ENCODE measurements around the gene VPS11. TPM values are rescaled to one million over a fixed set of nuclear protein-coding genes. Genes with fewer than 3 reads are reported as not detected.
"Not testable (repeated sequence)": the region's sequence is repeated elsewhere in the genome, so short reads cannot be mapped to it uniquely, and the experiment has no call there.

VPS11 gene
- total and polyA plus RNA-seq, 7 donors = 13.4 to 37.0 (median 27.4) TPM

GRCh38 chr11:119099711-119100110, 32.1 kb downstream of the VPS11 start:
- no peak for TF ChIP-seq CTCF (IDR thresholded peaks at IDR 0.05)
- TF ChIP-seq POLR2AphosphoS5 (IDR thresholded peaks at IDR 0.05) = no peak
- TF ChIP-seq POLR2A (IDR thresholded peaks at IDR 0.05) = no peak
- no peak for TF ChIP-seq EP300 (IDR thresholded peaks at IDR 0.05)
- H3K27ac ChIP-seq = no peak overlapping the region
- H3K27me3 ChIP-seq = no peaks in the 10 kb centered on the region
- 70 to 73% methylated on average over 6 of the region's 6 CpGs for WGBS, 2 donors
- H3K9me3 ChIP-seq = no peaks in the 10 kb centered on the region
- H3K4me3 ChIP-seq = no peak overlapping the region
- DNase-seq = no peak
- H3K4me1 ChIP-seq = peaks cover 0 to 36% (median 28%) of the 10 kb centered on the region in 4 donors
- intact Hi-C loops (cut with DNase I) = loop anchor here (5.0 kb wide), 2 partner anchors 82 to 108 kb away; partner anchors contain the start of genes CBL, RPS25 and TRAPPC4
- peaks cover 7 to 24% (median 9%) of the 10 kb centered on the region in 4 donors for H3K36me3 ChIP-seq

GRCh38 chr11:119100246-119100970, 32.8 kb downstream of the VPS11 start:
- no peaks in the 10 kb centered on the region for H3K9me3 ChIP-seq
- H3K4me3 ChIP-seq = peak overlapping the region in 3 of 4 donors; percentile 78 to 82 (median 79)
- TF ChIP-seq EP300 (IDR thresholded peaks at IDR 0.05) = no peak
- no peak for TF ChIP-seq POLR2A (IDR thresholded peaks at IDR 0.05)
- TF ChIP-seq CTCF (IDR thresholded peaks at IDR 0.05) = no peak
- TF ChIP-seq POLR2AphosphoS5 (IDR thresholded peaks at IDR 0.05) = no peak
- DNase-seq = no peak
- peak overlapping the region in 1 of 4 donors; percentile 84 for H3K27ac ChIP-seq
- H3K4me1 ChIP-seq = peaks cover 0 to 31% (median 28%) of the 10 kb centered on the region in 4 donors
- H3K36me3 ChIP-seq = peaks cover 7 to 24% (median 9%) of the 10 kb centered on the region in 4 donors
- WGBS, 2 donors = 45 to 54% methylated on average over 11 of the region's 11 CpGs
- intact Hi-C loops (cut with DNase I) = loop anchor here (5.0 kb wide), 1 partner anchor 107 kb away; the partner anchor contains the start of gene CBL
- no peaks in the 10 kb centered on the region for H3K27me3 ChIP-seq

GRCh38 chr11:119100994-119101758, 33.6 kb downstream of the VPS11 start:
- H3K27me3 ChIP-seq = no peaks in the 10 kb centered on the region
- peak overlapping the region; percentile 77 to 82 (median 78) for H3K4me3 ChIP-seq
- no peak for DNase-seq
- peak in 2 of 4 experiments; percentile 14 to 33 for TF ChIP-seq CTCF (IDR thresholded peaks at IDR 0.05)
- no peak for TF ChIP-seq POLR2AphosphoS5 (IDR thresholded peaks at IDR 0.05)
- WGBS, 2 donors = 0 to 2% methylated on average over 29 of the region's 29 CpGs
- intact Hi-C loops (cut with DNase I) = loop anchor here (5.0 kb wide), 1 partner anchor 106 kb away; the partner anchor contains the start of gene CBL
- peaks cover 7 to 24% (median 9%) of the 10 kb centered on the region in 4 donors for H3K36me3 ChIP-seq
- peaks cover 0 to 29% (median 26%) of the 10 kb centered on the region in 4 donors for H3K4me1 ChIP-seq
- H3K9me3 ChIP-seq = no peaks in the 10 kb centered on the region
- H3K27ac ChIP-seq = peak overlapping the region; percentile 84 to 92 (median 90)

- intact Hi-C loops (cut with DNase I) = loop anchor here (5.0 kb wide), 1 partner anchor 105 kb away; the partner anchor contains the start of gene CBL
- H3K4me1 ChIP-seq = peaks cover 0 to 36% (median 32%) of the 10 kb centered on the region in 4 donors
- peak within 1 kb of the TSS; percentile 84 to 92 (median 90) for H3K27ac ChIP-seq
- peak in 1 of 4 experiments; percentile 1 for TF ChIP-seq CTCF (IDR thresholded peaks at IDR 0.05)
- TF ChIP-seq POLR2A (IDR thresholded peaks at IDR 0.05) = peak in 1 of 2 donors; percentile 37
- TF ChIP-seq EP300 (IDR thresholded peaks at IDR 0.05) = no peak
- TF ChIP-seq POLR2AphosphoS5 (IDR thresholded peaks at IDR 0.05) = peak in 3 of 4 donors; percentile 47 to 71 (median 58)
- H3K4me3 ChIP-seq = peak within 1 kb of the TSS; percentile 77 to 82 (median 78)
- no peaks in the 10 kb centered on the region for H3K27me3 ChIP-seq
- 0 to 1% methylated on average over 32 of the region's 32 CpGs for WGBS, 2 donors
- peak; percentile 97 for DNase-seq
- H3K36me3 ChIP-seq = peaks cover 7 to 18% (median 9%) of the 10 kb centered on the region in 4 donors
- H3K9me3 ChIP-seq = no peaks in the 10 kb centered on the region
Measured at GRCh38 chr11:119101759-119102423, 34.3 kb downstream of the VPS11 start, which contains the start of gene DPAGT1. Gene DPAGT1, minus strand, starts transcription at chr11:119101853. Its CDS starts 198 bp downstream, at chr11:119101655.

GRCh38 chr11:119103161-119103664, 35.6 kb downstream of the VPS11 start:
- not testable (repeated sequence) for H3K27me3 ChIP-seq, H3K9me3 ChIP-seq, H3K36me3 ChIP-seq, DNase-seq
- H3K4me3 ChIP-seq = peak overlapping the region in 3 of 4 donors; percentile 78 to 82 (median 79)
- intact Hi-C loops (cut with DNase I) = loop anchor here (5.0 kb wide), 1 partner anchor 104 kb away; the partner anchor contains the start of gene CBL
- 68 to 87% methylated on average over 18 of the region's 18 CpGs for whole genome bisulfite sequencing, 2 donors
- peaks cover 0 to 42% (median 37%) of the 10 kb centered on the region in 4 donors for H3K4me1 ChIP-seq
- peak overlapping the region; percentile 84 to 92 (median 90) for H3K27ac ChIP-seq
